Large intestine (tissue), 3 donors: ENCODE results near the gene FGFR2. TPM values are rescaled to one million over a fixed set of nuclear protein-coding genes. Genes with fewer than 3 reads are reported as not detected.

ENCODE experiments used
- DNase-seq, 2 donors: peaks; one replicate each; pipeline versions ENCODE4 v3.0.0 to v3.0.0-alpha.2; 2013
- H3K27ac ChIP-seq: one replicate; pipeline ENCODE4 v1.5.1; 2013; ENCODE audit warnings: low read length
- H3K27me3 ChIP-seq: 2 replicates; pipeline ENCODE4 v1.6.1; 2013; ENCODE audit warnings: low read length; ENCODE audit not compliant: control insufficient read depth, insufficient read depth
- H3K36me3 ChIP-seq: 2 replicates; pipeline ENCODE4 v1.6.1; 2013; ENCODE audit warnings: low read length; ENCODE audit not compliant: control insufficient read depth, insufficient read depth
- H3K4me1 ChIP-seq: one replicate; pipeline ENCODE4 v1.6.1; 2013; ENCODE audit warnings: low read length; ENCODE audit not compliant: control insufficient read depth, insufficient read depth
- H3K4me3 ChIP-seq: one replicate; pipeline ENCODE4 v1.5.1; 2013; ENCODE audit warnings: low read length
- H3K9me3 ChIP-seq: one replicate; pipeline ENCODE4 v1.6.1; 2013; ENCODE audit warnings: mild to moderate bottlenecking, low read depth, low read length, moderate library complexity; ENCODE audit not compliant: control insufficient read depth
- WGBS: methylation state at CpG from one replicate; pipeline ENCODE4 v1.1.5; 2013; ENCODE audit warnings: low lambda C conversion rate; ENCODE audit not compliant: insufficient coverage; 5-methylcytosine and 5-hydroxymethylcytosine counted together
- polyA plus RNA-seq: library from polyadenylated mRNA; unstranded; fragments of 120-200 nt; gene quantifications from one replicate; pipeline ENCODE4 v1.2.1, GENCODE V29; 2013

FGFR2 gene
- polyA plus RNA-seq, 1 donor: 23.6 TPM

GRCh38 chr10:121535381-121535780 is 62.9 kb downstream of the FGFR2 start:
- Histone ChIP-seq H3K4me1 (no peaks in the 10 kb centered on the region), H3K9me3 (no peaks in the 10 kb centered on the region), H3K27me3 (no peaks in the 10 kb centered on the region), H3K27ac (no peak overlapping the region), H3K36me3 (peaks cover 20% of the 10 kb centered on the region), H3K4me3 (no peak overlapping the region)
- no CpG with 5 or more reads among the region's 8 CpGs for WGBS
- no peak for DNase-seq

- WGBS: no CpG with 5 or more reads among the region's 13 CpGs
- Histone ChIP-seq H3K4me3 (no peak overlapping the region), H3K36me3 (peaks cover 7% of the 10 kb centered on the region), H3K4me1 (no peaks in the 10 kb centered on the region), H3K9me3 (no peaks in the 10 kb centered on the region), H3K27me3 (no peaks in the 10 kb centered on the region), H3K27ac (no peak overlapping the region)
- no peak for DNase-seq
Measured at GRCh38 chr10:121532292-121532864, 65.9 kb downstream of the FGFR2 start.

- Histone ChIP-seq H3K4me3 (no peak overlapping the region), H3K36me3 (peaks cover 8% of the 10 kb centered on the region), H3K27ac (no peak overlapping the region), H3K9me3 (no peaks in the 10 kb centered on the region), H3K27me3 (no peaks in the 10 kb centered on the region), H3K4me1 (no peaks in the 10 kb centered on the region)
- no peak for DNase-seq
- WGBS: no CpG with 5 or more reads among the region's 11 CpGs
Measured at GRCh38 chr10:121531830-121532178, 66.4 kb downstream of the FGFR2 start.

- no peak overlapping the region for H3K27ac ChIP-seq
- 80% methylated on average over 1 of the region's 13 CpGs for WGBS
- H3K36me3 ChIP-seq: peaks cover 8% of the 10 kb centered on the region
- H3K4me1 ChIP-seq: peaks cover 1% of the 10 kb centered on the region
- no peaks in the 10 kb centered on the region for H3K9me3 ChIP-seq
- no peaks in the 10 kb centered on the region for H3K27me3 ChIP-seq
- DNase-seq: peak; percentile 10 to 63
- H3K4me3 ChIP-seq: no peak overlapping the region
Measured at GRCh38 chr10:121531076-121531829, 67.0 kb downstream of the FGFR2 start.

GRCh38 chr10:121530481-121531075 is 67.7 kb downstream of the FGFR2 start:
- H3K27me3 ChIP-seq: no peaks in the 10 kb centered on the region
- no peaks in the 10 kb centered on the region for H3K9me3 ChIP-seq
- no peak for DNase-seq
- WGBS: 95% methylated on average over 3 of the region's 7 CpGs
- H3K36me3 ChIP-seq: peaks cover 8% of the 10 kb centered on the region
- H3K4me3 ChIP-seq: no peak overlapping the region
- no peak overlapping the region for H3K27ac ChIP-seq
- peaks cover 8% of the 10 kb centered on the region for H3K4me1 ChIP-seq

GRCh38 chr10:121527690-121528089 is 70.6 kb downstream of the FGFR2 start:
- H3K4me1 ChIP-seq: peaks cover 35% of the 10 kb centered on the region
- no CpG with 5 or more reads among the region's 6 CpGs for WGBS
- peaks cover 5% of the 10 kb centered on the region for H3K36me3 ChIP-seq
- peak in 1 of 2 donors; percentile 33 for DNase-seq
- H3K27ac ChIP-seq: peak overlapping the region; percentile 52
- H3K4me3 ChIP-seq: no peak overlapping the region
- no peaks in the 10 kb centered on the region for H3K27me3 ChIP-seq
- no peaks in the 10 kb centered on the region for H3K9me3 ChIP-seq

GRCh38 chr10:121526801-121527221 is 71.4 kb downstream of the FGFR2 start:
- Histone ChIP-seq H3K4me3 (no peak overlapping the region), H3K27me3 (no peaks in the 10 kb centered on the region), H3K9me3 (no peaks in the 10 kb centered on the region), H3K36me3 (peaks cover 5% of the 10 kb centered on the region), H3K27ac (no peak overlapping the region), H3K4me1 (peaks cover 37% of the 10 kb centered on the region)
- no CpG with 5 or more reads among the region's 8 CpGs for WGBS
- no peak for DNase-seq

- DNase-seq: no peak
- Histone ChIP-seq H3K4me3 (no peak overlapping the region), H3K27me3 (no peaks in the 10 kb centered on the region), H3K27ac (no peak overlapping the region), H3K36me3 (peaks cover 2% of the 10 kb centered on the region), H3K9me3 (no peaks in the 10 kb centered on the region), H3K4me1 (peaks cover 37% of the 10 kb centered on the region)
- 95% methylated on average over 3 of the region's 11 CpGs for WGBS
Measured at GRCh38 chr10:121526135-121526790, 72.0 kb downstream of the FGFR2 start.

- 100% methylated on average over 1 of the region's 16 CpGs for WGBS
- peak overlapping the region; percentile 18 for H3K27ac ChIP-seq
Measured at GRCh38 chr10:121525251-121526134, 72.8 kb downstream of the FGFR2 start.

More at GRCh38 chr10:121525251-121526134, 72.8 kb downstream of the FGFR2 start:
- no peaks in the 10 kb centered on the region for H3K9me3 ChIP-seq
- DNase-seq: peak in 1 of 2 donors; percentile 33
- peaks cover 37% of the 10 kb centered on the region for H3K4me1 ChIP-seq
- H3K36me3 ChIP-seq: peaks cover 2% of the 10 kb centered on the region
- H3K27me3 ChIP-seq: no peaks in the 10 kb centered on the region
- no peak overlapping the region for H3K4me3 ChIP-seq
